NCI-H2029 (cell line): ENCODE results near the gene LYRM9.
"Not testable (repeated sequence)": the region's sequence is repeated elsewhere in the genome, so short reads cannot be mapped to it uniquely, and the experiment has no call there.

ENCODE experiments used
- DNase-seq: peaks from one replicate; lab custom pipeline; 2025; lab: John Stamatoyannopoulos, UW

The LYRM9 gene

DNA sequence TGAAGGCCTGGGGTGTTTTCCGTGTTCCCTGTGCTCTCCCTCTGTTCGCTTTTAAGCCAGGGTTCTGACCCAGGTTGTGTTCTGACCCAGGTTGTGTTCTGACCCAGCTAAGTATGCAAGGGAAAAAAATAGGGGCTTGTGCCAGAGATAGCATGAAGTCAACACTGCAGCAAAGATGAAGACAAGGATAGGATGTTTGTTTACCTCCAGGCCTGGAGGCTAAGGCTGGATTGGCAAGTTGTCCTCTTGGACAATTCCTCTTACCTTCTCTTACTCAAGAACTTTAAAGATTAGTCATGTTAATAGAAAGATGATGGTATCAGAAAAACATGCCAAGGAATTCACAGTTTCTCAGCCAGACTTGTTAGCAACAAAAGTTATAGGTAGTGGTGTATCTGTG is 19.4 kb downstream of the LYRM9 start:
- DNase-seq = no peak

DNA sequence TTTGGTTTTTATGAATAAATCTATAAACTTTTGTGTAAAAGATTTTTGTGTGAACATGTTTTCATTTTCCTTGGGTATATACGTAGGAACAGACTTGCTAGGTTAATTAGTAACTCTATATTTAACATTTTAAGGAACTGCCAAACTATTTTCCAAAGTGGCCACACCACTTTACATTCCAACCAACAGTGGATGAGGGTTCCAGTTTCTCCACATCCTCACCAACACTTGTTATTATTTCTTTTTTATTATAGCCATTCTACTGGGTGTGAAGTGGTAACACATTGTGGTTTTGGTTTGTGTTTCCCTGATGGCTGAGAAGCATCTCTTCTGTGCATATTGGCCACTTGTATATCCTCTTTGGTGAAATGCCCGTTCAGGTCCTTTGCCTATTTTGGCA is 20.0 kb downstream of the LYRM9 start:
- DNase-seq = peak; percentile 51

DNA sequence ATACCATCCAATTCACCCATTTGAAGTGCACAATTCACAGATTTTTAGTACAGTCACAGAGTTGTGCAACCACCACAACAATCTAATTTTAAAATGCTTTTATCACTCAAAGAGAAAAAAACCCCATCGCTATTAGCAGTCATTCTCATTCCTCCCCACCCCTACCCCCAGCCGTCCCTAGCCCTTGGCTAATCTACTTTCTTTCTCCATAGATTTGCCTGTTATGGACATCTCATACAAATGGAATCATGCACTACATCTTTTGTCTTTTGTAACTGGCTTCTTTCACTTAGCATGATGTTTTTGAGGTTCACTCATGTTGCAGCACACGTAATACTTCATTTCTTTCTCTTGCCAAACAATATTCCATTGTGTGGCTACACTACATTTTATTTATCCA is 20.4 kb downstream of the LYRM9 start:
- no peak for DNase-seq

DNA sequence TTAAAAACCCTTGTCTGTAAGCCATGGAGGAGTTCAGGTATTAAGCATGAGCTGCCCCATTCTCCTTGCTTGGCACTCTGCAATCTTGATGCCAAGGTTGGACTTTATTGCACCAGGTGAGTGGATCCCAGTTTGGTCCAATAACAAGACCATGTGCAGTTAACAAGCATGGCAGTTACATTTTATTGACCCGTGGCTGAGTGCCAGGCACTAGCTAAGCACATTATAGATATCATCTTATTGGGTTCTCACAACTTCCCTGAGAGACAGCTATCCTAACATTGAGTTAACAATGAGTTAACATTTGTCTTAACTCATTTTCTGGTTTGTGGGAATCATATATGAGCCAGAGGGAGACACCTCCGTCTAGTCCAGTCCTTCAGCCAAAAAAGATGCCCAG is 21.8 kb downstream of the LYRM9 start:
- no peak for DNase-seq

DNA sequence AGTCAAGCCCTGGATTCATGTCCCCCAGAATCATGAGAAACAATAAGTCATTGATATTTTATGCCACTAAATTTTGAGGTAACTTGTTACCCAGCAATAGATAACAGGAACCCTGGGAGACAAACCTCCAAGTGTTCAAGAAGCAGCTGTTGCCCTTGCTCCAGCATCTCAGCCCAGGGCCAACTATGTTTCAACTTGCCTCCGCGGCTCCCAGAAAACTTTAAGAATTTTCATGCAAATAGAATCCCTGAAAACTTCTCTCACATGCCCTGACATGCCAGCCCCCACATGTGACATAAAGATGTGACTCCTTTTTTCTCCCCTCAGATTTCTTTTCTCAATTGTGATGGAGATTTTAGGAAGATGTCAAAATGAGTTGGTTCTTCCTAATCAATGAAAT is 22.8 kb downstream of the LYRM9 start:
- no peak for DNase-seq

DNA sequence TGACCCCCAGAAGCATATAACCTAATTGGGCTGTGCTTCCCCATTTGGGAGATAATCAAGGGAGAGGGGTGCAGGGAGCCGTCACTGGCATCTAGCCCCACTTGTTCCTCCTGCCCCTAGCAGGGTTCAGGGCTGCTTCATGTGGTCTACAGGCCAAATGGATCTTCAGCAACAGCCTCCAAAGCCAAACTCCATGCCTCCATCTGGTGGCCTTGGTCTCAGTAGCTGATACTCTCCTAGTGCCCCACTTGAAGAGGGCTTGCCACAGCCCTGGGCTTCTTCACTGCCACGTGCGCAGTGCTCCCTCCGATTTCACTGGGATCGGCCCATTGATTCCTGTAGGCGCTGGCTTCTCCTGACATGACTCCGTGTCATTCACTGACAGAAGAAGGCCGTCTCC is 24.6 kb downstream of the LYRM9 start:
- DNase-seq = no peak

DNA sequence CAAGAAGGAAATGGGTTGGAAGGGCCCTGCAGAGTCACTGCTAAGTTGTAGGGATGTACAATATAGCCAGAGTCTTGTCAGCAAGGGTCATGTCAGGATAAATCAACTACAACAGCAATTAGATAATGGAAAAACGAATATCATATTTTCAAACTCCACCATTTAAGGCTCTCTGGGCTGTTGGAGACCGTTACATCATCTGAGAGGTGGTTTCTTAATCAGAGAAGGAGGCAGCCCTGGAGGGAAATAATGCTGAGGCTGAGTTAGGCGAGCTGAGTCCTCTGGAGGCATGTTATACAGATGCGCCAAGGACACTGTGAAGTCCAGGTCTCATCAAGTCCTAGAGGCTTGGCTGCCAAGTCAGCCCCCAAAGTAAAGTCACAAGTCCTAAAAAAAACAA is 30.3 kb downstream of the LYRM9 start:
- no peak for DNase-seq

DNA sequence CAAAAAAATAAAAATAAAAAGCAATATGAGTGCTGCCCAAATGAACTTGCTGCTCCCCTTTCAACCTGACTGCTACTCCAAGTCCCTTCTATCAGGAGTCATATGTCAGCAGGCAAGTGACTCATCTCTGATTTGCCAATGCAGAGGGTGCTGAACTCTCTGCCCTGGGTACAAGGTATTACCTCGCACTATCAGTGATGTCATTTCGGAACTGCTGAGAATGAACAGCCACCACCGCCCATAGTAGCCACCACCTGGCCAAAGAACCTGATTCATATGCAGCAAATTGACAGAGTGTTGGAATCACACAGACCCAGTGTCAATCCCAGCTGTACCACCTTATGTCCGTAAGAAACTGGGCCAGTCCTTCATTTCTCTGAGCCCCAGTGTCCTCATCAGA is 31.2 kb downstream of the LYRM9 start:
- no peak for DNase-seq

DNA sequence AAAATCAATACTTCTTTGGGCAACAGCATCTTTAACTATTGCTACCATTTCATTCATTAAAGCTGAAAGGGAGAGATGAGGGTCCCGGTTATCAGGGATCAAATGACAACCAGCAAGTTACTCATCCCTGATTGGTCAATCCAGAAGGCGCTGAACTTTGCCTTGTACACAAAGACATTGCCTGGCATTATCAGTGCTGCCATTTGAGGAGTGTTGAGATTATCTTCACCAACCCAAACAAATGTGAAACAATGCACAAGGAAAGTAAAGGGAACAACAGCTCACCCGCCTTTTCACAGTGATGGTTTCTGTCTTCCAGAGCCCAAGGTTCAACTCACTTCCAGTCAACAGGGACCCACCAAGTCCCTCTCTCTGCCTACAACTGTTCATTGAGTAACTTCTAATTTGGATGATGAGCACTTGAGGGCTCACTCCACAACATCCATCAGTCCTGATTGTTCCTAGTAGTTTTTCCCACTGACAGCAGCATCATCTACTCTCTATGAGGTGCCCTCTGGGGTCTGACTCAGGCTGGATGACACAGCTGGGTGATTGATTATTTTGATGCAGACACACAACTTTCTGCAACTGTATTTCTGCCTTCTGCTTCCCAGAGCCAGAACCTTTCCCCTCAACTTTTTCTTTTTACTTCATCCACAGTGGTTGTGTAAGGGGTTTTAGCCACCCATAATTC is 32.0 kb downstream of the LYRM9 start:
- no peak for DNase-seq

DNA sequence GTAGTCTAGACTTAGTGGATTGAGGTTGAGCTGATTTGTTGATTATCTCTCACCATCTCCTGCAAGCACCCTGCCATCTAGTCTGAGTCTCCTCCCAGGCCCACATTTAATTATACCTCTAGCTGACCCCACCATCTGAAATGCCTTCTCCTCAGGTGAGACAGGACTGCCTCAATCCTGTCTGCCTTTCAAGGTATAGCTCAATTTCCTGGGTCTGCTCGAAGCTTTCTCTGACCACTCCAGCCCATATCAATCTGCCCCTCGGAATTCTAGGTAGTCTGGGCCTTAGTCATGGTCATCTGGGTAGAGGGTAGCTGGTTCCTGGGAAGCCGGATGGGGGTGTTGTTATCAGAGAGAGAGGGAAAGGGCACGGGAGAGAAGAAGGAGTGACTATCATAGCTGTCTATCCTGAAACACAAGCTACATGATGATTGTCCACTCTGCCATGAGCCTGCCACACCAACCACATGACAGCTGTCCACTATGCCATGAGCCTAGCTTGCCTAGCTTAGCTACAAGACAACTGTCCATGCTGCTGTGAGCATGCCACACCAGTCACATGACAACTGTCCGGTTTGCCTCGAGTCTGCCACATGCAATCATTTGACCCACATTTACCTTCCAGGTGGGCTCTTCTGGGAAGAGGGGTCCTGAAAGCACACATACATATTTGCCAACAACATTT is 34.4 kb downstream of the LYRM9 start:
- DNase-seq = no peak

DNA sequence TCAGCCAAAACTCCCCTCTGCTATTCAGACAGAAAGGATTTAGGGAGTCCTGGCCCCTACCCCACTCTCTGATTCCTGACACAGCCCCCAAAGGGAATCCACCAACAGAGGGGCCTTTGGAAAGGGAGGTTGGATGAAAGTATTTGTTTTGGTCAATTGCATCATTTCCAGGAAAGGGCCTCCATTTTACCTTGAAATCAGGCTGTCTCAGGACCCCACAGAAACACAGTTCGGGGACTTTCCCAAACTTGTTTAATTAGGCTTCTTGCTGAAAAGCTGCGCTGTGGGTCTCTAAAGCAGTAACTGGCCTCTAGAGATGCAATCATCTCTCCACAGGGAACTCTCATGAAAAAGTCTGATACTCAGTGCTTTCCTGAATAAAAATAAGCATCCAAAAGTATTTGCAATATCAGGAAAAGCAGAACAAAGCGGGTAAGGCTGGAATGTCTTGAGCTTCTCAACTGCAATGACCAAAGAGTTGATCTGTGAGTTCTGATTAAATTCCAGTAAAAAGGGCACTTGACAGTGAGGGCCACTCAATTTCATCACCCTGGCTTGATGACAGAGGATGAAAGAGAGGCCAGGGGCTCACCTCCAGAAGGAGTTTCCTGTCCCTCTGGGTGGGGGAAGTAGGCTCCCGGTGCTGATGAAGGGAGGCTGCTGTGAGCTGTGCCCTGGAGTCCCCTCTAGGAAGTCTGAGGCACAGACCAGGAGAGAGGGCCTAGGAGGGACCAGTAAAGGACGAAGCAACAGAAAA is 36.3 kb downstream of the LYRM9 start:
- no peak for DNase-seq

DNA sequence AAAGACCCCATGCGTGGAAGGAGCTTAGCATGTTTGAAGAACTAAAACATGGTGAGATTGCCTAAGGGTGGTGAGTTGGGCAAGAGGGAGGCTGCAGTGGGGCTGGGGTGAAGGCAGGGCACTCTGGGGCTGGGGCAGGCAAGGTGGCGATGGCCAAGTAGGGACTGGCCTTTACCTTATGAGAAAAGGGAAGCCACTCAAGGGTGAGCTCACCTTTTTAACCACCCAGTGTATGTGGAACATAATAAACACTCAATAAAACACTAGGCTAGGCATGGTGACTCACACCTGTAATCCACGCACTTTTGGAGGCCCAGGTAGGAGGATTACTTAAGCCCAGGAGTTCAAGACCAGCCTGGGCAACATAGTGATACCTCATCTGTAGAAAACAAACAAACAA is 37.7 kb downstream of the LYRM9 start:
- no peak for DNase-seq

DNA sequence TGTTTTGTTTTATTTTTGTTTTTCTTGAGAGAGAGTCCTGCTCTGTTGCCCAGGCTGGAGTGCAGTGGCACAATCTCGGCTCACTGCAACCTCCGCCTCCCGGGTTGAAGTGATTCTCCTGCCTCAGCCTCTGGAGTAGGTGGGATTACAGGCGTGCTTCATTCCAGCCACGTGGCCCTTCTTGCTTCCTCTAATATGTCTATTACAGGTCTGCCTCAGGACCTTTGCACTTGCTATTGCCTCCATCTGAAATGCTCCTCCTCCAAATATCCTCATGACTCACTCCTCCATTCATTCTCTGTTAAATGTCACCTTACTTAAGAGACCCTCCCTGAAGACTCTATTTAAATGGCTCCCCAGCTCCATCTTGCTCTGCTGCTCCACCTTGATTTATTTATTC is 39.0 kb downstream of the LYRM9 start:
- no peak for DNase-seq

DNA sequence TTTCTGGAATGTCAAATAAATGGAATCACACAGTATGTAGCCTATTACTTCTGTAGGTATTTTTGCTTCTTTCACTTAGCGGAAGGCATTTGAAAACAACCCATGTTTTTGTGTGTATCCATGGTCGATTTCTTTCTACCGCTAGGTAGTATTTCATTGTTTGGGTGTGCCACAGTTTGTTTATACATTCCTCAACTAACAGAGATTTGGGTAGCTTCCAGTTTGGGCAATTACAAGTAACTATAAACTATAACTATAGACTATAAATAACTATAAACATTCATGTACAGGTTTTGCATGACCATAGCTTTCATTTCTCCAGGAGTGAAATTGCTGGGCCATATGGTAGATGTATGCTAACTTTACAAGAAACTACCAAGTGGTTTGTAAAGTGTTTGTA is 40.1 kb downstream of the LYRM9 start:
- no peak for DNase-seq

DNA sequence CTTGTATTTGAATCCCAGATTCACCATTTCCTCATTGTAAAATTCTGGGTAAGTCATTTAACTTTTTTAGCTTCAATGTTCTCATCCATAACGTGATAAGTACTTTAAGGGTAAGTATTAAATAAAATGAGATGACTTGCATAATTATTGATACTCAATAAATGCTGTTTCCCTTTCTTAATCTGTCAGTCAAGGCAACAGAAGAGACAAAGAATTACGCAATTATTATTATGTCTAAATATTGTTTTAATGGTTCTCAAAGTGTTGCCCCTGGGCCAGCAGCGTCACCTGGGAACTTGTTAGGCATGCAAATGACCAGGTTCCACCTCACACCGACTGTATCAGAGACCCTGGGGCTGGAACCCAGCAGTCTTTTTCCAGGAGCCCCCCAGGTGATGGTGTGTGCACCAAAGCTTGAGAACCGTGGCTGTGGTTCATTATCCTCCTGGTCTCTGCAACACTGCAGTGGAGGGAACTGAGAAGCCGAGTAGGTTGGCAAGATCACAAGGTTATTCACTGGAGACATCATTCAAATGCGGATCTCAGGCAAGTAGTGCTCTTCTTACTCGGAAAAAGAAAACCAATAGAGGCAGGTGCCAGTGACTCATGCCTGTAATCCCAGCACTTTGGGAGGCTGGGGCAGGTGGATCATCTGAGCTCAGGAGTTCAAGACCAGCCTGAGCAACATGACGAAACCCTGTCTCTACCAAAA is 43.5 kb downstream of the LYRM9 start:
- DNase-seq = no peak

DNA sequence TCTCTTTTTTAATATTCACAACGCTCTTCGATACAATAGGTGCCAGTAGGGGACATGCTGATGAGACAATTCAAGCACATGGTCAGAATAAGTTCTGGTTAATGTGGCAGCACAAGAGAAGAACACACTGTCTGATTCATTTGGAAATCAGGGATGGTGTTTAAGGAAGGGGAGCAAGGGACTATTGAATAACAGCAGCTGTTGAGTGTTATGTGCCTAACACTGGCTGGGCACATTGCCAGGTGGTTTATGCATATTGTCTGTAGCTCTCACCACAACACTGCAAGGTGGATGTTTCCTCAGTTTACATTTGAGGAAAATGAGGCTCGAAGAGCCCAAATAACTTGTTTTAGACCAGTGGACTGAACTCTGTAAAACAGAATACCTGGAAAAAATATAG is 44.2 kb downstream of the LYRM9 start:
- peak; percentile 71 for DNase-seq

DNA sequence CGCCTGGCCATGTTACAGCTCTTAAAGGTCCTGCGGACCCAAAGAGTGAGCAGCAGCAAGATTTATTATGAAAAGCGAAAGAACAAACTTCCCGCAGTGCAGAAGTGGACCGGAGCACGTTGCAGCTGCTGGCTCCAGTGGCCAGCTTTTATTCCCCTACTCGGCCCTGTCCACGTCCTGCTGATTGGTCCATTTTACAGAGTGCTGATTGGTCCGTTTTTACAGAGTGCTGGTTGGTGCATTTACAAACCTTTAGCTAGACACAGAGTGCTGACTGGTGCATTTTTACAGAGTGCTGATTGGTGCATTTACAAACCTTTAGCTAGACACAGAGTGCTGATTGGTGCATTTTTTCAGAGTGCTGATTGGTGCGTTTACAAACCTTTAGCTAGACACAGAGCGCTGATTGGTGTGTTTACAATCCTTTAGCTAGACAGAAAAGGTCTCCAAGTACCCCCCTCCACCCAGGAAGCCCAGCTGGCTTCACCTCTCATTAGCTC is 46.3 kb downstream of the LYRM9 start:
- DNase-seq = not testable (repeated sequence)

DNA sequence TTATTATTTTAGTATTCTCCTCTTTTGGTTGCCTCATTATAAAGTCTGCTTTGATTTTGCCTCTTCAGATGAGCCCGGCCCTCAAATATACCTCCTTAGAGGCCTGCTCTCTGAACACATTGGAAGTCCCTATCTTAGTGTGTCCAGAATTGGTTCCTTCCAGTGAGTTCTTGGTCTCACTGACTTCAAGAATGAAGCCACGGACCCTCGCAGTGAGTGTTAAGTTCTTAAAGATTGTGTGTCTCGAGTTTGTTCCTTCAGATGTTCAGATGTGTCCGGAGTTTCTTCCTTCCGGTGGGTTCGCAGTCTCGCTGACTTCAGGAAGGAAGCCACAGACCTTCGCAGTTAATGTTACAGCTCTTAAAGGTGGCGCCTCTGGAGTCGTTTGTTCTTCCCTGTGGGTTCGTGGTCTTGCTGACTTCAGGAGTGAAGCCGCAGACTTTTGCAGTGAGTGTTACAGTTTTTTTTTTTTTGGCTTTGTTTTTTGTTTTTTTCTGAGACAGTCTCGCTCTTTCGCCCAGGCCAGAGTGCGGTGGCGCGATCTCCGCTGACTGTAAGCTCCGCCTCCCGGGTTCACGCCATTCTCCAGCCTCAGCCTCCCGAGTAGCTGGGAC is 47.0 kb downstream of the LYRM9 start:
- DNase-seq = no peak

DNA sequence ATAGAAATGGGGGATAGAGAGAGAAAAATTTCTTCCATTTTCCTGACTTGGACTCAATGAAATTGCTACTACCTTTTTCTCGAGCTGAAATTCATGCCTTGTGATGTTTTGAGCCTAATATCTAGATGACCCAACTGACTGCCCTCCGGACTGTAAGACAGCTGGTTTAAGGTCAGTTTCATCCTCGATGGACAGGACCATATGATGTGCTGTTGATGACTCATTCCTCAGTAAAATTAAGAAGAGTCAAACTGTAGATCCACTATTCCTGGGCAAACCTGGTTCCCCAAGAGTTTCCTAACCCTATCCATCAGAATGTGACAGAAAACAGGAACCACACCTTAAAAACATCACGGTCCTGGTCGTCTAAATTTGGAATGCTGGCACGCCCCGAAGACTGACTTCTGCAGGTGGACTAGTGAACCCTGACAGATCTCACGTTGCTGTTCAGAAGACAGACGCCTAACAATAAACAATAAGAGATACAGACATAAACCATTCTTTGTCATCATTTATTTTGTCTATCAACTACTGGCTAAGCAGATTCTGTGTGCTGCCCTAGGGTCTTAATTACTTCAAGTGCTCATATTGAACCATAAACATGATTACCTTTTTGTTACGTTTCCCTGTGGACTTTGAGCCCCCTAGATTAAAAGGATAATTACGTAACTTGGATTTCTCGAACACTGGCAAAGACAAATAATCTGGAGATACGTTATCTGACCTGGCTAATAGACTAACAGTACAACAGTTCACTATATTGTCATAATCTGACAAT is 47.7 kb downstream of the LYRM9 start:
- DNase-seq = no peak

DNA sequence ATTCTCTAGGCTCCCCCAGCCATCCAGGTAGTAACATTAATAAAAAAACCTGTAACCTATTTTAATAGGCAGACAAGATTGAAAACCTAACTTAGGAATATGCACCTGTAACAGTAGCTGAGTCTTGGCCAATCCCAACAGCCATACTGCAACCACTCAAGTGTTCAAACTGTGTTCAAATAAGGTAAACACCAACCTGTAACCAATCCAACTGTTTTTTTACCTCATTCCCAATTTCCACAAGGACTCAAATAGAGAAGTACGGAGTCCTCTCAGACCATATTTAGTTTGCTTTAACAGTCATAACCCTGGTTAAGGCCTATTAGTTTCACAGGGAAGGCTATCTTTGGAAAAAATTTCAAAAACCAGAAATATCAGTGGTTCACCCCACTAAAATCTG is 52.5 kb downstream of the LYRM9 start:
- no peak for DNase-seq

DNA sequence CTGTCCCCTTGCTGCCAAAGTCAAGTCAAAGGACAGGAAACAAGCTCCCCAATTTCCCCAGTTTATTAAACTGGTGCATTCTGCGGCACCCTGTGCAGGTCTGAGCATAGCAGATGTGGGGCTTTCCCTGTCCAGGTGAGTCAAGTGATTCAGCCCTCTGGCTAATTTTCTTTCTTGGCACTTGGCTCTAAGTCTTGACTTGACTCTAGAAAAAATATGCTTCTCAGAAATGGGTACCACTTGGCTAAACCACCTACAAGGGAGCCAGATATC is 52.8 kb downstream of the LYRM9 start:
- not testable (repeated sequence) for DNase-seq
